Mesendoderm (in vitro differentiated cells): ENCODE measurements around the gene LTB4R.

ENCODE experiments used
- DNase-seq: peaks from one replicate; pipeline ENCODE4 v3.0.0; 2013
- H2AK5ac ChIP-seq: 2 replicates; pipeline ENCODE4 v1.6.1; 2013; ENCODE audit warnings: low read length, inconsistent platforms
- H2BK120ac ChIP-seq: 2 replicates; pipeline ENCODE4 v1.6.1; 2013; ENCODE audit warnings: low read depth, mild to moderate bottlenecking, low read length, moderate library complexity, mixed read lengths
- H2BK15ac ChIP-seq: replicated peaks from 2 replicates; pipeline ENCODE4 v1.6.1; 2013; ENCODE audit warnings: low read depth, mild to moderate bottlenecking, moderate library complexity
- H2BK5ac ChIP-seq: 2 replicates; pipeline ENCODE4 v1.6.1; 2013; ENCODE audit warnings: low read length, inconsistent platforms
- H3K18ac ChIP-seq: 2 replicates; pipeline ENCODE4 v1.6.1; 2013; ENCODE audit warnings: mild to moderate bottlenecking, low read length, mixed read lengths
- H3K23ac ChIP-seq: one replicate; pipeline ENCODE4 v1.6.1; 2013; ENCODE audit warnings: low read length
- H3K27ac ChIP-seq: 2 replicates; pipeline ENCODE4 v1.5.1; 2013; ENCODE audit warnings: low read depth, mild to moderate bottlenecking, inconsistent platforms, low read length, moderate library complexity
- H3K27me3 ChIP-seq: 2 replicates; pipeline ENCODE4 v1.6.1; 2013; ENCODE audit warnings: low read length, control low read depth, mild to moderate bottlenecking, inconsistent platforms; ENCODE audit not compliant: insufficient read depth, poor library complexity
- H3K36me3 ChIP-seq: 2 replicates; pipeline ENCODE4 v1.6.1; 2013; ENCODE audit warnings: low read length, inconsistent platforms; ENCODE audit not compliant: control insufficient read depth, insufficient read depth
- H3K4ac ChIP-seq: one replicate; pipeline ENCODE4 v1.6.1; 2013; ENCODE audit warnings: low read depth, mild to moderate bottlenecking, low read length, moderate library complexity
- H3K4me1 ChIP-seq: 2 replicates; pipeline ENCODE4 v1.6.1; 2013; ENCODE audit warnings: low read depth, low read length, inconsistent platforms; ENCODE audit not compliant: control insufficient read depth
- H3K4me2 ChIP-seq: 2 replicates; pipeline ENCODE4 v1.6.1; 2013; ENCODE audit warnings: low read length
- H3K4me3 ChIP-seq: 2 replicates; pipeline ENCODE4 v1.5.1; 2013; ENCODE audit warnings: mild to moderate bottlenecking, low read length
- H3K56ac ChIP-seq: one replicate; pipeline ENCODE4 v1.6.1; 2013; ENCODE audit warnings: low read length
- H3K79me1 ChIP-seq: 2 replicates; pipeline ENCODE4 v1.6.1; 2013; ENCODE audit warnings: low read length, inconsistent platforms
- H3K79me2 ChIP-seq: 2 replicates; pipeline ENCODE4 v1.6.1; 2013; ENCODE audit warnings: mild to moderate bottlenecking, low read length; ENCODE audit not compliant: control insufficient read depth, insufficient read depth
- H3K9ac ChIP-seq: 2 replicates; pipeline ENCODE4 v1.6.1; 2013; ENCODE audit warnings: low read length, inconsistent platforms
- H4K5ac ChIP-seq: one replicate; pipeline ENCODE4 v1.6.1; 2013; ENCODE audit warnings: low read length
- H4K8ac ChIP-seq: one replicate; pipeline ENCODE4 v1.6.1; 2013; ENCODE audit warnings: low read depth, mild to moderate bottlenecking, control low read depth, low read length, moderate library complexity
- WGBS: extraction: QIAGEN DNeasy Blood & Tissue Kit; methylation state at CpG from one replicate; pipeline ENCODE4 v1.1.7; 2013; ENCODE audit warnings: low lambda C conversion rate, missing lambda C conversion rate; ENCODE audit not compliant: insufficient coverage; ENCODE audit errors: extremely low coverage; 5-methylcytosine and 5-hydroxymethylcytosine counted together

LTB4R gene

GRCh38 chr14:24266344-24267244 lies 44.7 kb upstream of the LTB4R start:
- H3K4me2 ChIP-seq, result no peak overlapping the region
- H2BK15ac ChIP-seq, result no peak overlapping the region
- H3K23ac ChIP-seq, result no peak overlapping the region
- H4K5ac ChIP-seq, result no peak overlapping the region
- no peaks in the 10 kb centered on the region for H3K4me1 ChIP-seq
- no peak overlapping the region for H2BK120ac ChIP-seq
- no peaks in the 10 kb centered on the region for H3K36me3 ChIP-seq
- H4K8ac ChIP-seq, result no peak overlapping the region
- no peak overlapping the region for H3K4ac ChIP-seq
- no peaks in the 10 kb centered on the region for H3K79me1 ChIP-seq
- no peak overlapping the region for H3K18ac ChIP-seq
- no peak overlapping the region for H3K27ac ChIP-seq
- H3K56ac ChIP-seq, result no peak overlapping the region
- no peaks in the 10 kb centered on the region for H3K27me3 ChIP-seq
- H3K4me3 ChIP-seq, result no peak overlapping the region
- no peak overlapping the region for H2BK5ac ChIP-seq
- DNase-seq, result no peak
- no peak overlapping the region for H3K9ac ChIP-seq
- no peaks in the 10 kb centered on the region for H3K79me2 ChIP-seq
- no CpG with 5 or more reads among the region's 18 CpGs for WGBS
- no peak overlapping the region for H2AK5ac ChIP-seq

DNA sequence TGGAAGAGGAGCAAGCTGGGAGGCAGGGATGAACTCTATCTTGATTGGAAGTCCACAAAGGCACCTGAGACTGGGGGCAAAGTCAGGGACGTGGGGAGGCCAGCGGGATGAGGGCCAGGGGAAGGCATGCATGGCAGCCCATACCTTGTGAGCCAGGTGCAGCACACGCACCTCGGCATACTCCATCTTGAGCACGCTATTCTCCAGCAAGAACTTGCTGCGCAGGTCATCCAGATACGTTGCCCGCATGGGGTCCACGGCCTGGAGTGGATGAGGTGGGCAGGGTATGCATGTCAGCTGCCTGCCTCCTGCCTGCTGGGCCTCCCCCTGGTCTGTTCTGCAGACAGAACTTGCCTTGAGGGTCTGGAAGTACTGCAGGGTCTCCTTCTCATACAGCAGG lies 43.8 kb upstream of the LTB4R start:
- H2BK120ac ChIP-seq, result no peak overlapping the region
- no peak overlapping the region for H3K23ac ChIP-seq
- no peak overlapping the region for H2BK15ac ChIP-seq
- H3K36me3 ChIP-seq, result no peaks in the 10 kb centered on the region
- H3K79me1 ChIP-seq, result no peaks in the 10 kb centered on the region
- H2BK5ac ChIP-seq, result no peak overlapping the region
- no peak overlapping the region for H3K4ac ChIP-seq
- H4K8ac ChIP-seq, result no peak overlapping the region
- no peaks in the 10 kb centered on the region for H3K4me1 ChIP-seq
- H3K79me2 ChIP-seq, result no peaks in the 10 kb centered on the region
- H3K4me2 ChIP-seq, result no peak overlapping the region
- H3K56ac ChIP-seq, result no peak overlapping the region
- no CpG with 5 or more reads among the region's 9 CpGs for WGBS
- no peak overlapping the region for H3K27ac ChIP-seq
- H4K5ac ChIP-seq, result no peak overlapping the region
- no peak overlapping the region for H3K9ac ChIP-seq
- H3K27me3 ChIP-seq, result no peaks in the 10 kb centered on the region
- H2AK5ac ChIP-seq, result no peak overlapping the region
- DNase-seq, result no peak
- no peak overlapping the region for H3K18ac ChIP-seq
- H3K4me3 ChIP-seq, result no peak overlapping the region

DNA sequence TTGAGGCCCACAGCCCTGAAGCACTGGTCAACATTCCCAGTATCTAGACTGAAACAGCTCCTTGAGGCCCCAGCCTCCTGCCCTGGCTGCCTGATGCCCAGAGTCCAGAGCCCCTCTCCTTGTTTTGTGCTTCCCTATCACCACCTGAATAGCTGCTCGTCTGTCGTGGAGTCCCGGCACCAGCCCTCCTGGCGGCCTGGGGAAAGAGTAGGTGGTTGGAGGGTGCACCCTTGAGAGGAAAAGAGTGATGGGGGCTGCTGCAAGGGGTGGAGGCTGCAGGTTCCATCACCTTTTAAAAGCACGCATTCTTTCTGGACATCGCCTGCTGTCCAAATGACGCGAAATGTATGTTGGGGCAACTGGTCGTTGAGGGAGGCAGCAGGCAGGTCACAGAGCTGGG lies 43.1 kb upstream of the LTB4R start:
- H3K27ac ChIP-seq, result no peak overlapping the region
- H4K5ac ChIP-seq, result no peak overlapping the region
- no peak overlapping the region for H3K4me3 ChIP-seq
- no peaks in the 10 kb centered on the region for H3K79me2 ChIP-seq
- H2BK15ac ChIP-seq, result no peak overlapping the region
- no peaks in the 10 kb centered on the region for H3K4me1 ChIP-seq
- H3K79me1 ChIP-seq, result no peaks in the 10 kb centered on the region
- H2BK120ac ChIP-seq, result no peak overlapping the region
- H3K36me3 ChIP-seq, result no peaks in the 10 kb centered on the region
- no peaks in the 10 kb centered on the region for H3K27me3 ChIP-seq
- no peak overlapping the region for H3K9ac ChIP-seq
- no peak overlapping the region for H3K23ac ChIP-seq
- no peak overlapping the region for H3K4ac ChIP-seq
- H3K56ac ChIP-seq, result no peak overlapping the region
- H4K8ac ChIP-seq, result no peak overlapping the region
- H3K4me2 ChIP-seq, result no peak overlapping the region
- no peak overlapping the region for H3K18ac ChIP-seq
- WGBS, result no CpG with 5 or more reads among the region's 9 CpGs
- DNase-seq, result no peak
- H2AK5ac ChIP-seq, result no peak overlapping the region
- H2BK5ac ChIP-seq, result no peak overlapping the region

DNA sequence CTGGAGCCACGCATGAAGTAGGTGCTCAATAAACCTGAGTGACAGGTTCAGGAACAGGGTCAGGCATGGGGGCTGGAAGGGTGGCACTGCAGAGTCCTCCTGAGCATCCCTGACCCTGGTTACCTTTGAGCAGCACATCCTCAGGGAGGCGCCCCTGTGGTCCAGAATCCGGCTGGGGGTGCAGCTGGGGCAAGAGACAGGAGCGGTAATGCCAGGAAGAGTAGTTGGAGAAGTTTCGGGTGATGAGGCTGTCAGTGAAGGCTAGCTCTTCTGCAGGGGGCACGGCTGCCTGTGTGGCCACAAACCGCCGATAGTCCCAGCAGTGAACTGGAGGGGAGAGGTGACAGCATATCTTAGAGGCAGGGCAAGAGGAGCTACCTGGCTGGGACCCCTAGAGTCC lies 41.9 kb upstream of the LTB4R start:
- Histone ChIP-seq H3K4me3 (no peak overlapping the region), H3K4me1 (no peaks in the 10 kb centered on the region), H3K27ac (no peak overlapping the region), H3K4ac (no peak overlapping the region), H4K5ac (no peak overlapping the region), H3K23ac (no peak overlapping the region), H3K36me3 (no peaks in the 10 kb centered on the region), H3K27me3 (no peaks in the 10 kb centered on the region), H2BK5ac (no peak overlapping the region), H3K56ac (no peak overlapping the region), H3K79me1 (no peaks in the 10 kb centered on the region), H3K4me2 (no peak overlapping the region), H3K9ac (no peak overlapping the region), H3K79me2 (no peaks in the 10 kb centered on the region), H2AK5ac (no peak overlapping the region), H2BK120ac (no peak overlapping the region), H2BK15ac (no peak overlapping the region), H4K8ac (no peak overlapping the region), H3K18ac (no peak overlapping the region)
- WGBS, result no CpG with 5 or more reads among the region's 8 CpGs
- no peak for DNase-seq

- DNase-seq, result no peak
- H3K36me3 ChIP-seq, result no peaks in the 10 kb centered on the region
- H3K4me3 ChIP-seq, result no peak overlapping the region
- H3K4me1 ChIP-seq, result no peaks in the 10 kb centered on the region
- no peak overlapping the region for H2BK120ac ChIP-seq
- H3K4me2 ChIP-seq, result no peak overlapping the region
- H3K23ac ChIP-seq, result no peak overlapping the region
- H3K56ac ChIP-seq, result no peak overlapping the region
- no peak overlapping the region for H2AK5ac ChIP-seq
- H3K27ac ChIP-seq, result no peak overlapping the region
- H3K79me2 ChIP-seq, result no peaks in the 10 kb centered on the region
- H3K4ac ChIP-seq, result no peak overlapping the region
- no peak overlapping the region for H2BK15ac ChIP-seq
- no peak overlapping the region for H3K18ac ChIP-seq
- WGBS, result no CpG with 5 or more reads among the region's 14 CpGs
- H3K79me1 ChIP-seq, result no peaks in the 10 kb centered on the region
- H2BK5ac ChIP-seq, result no peak overlapping the region
- no peak overlapping the region for H3K9ac ChIP-seq
- no peaks in the 10 kb centered on the region for H3K27me3 ChIP-seq
- no peak overlapping the region for H4K5ac ChIP-seq
- no peak overlapping the region for H4K8ac ChIP-seq
Observed at GRCh38 chr14:24269910-24270536, 41.3 kb upstream of the LTB4R start.
